ENCODE data around the gene ZNF783. TPM values are rescaled to one million over a fixed set of nuclear protein-coding genes. Genes with fewer than 3 reads are reported as not detected.

The ZNF783 gene
- total RNA-seq, 4 donors from 2014 or later, result 9.1 to 30.3 (median 11.9) TPM

- TF ChIP-seq CTCF (IDR thresholded peaks at IDR 0.05; ENCODE audit: low read depth), result no peak
These were observed 32.5 kb upstream of the ZNF783 start for GRCh38 chr7:149229526-149229925.

DNA sequence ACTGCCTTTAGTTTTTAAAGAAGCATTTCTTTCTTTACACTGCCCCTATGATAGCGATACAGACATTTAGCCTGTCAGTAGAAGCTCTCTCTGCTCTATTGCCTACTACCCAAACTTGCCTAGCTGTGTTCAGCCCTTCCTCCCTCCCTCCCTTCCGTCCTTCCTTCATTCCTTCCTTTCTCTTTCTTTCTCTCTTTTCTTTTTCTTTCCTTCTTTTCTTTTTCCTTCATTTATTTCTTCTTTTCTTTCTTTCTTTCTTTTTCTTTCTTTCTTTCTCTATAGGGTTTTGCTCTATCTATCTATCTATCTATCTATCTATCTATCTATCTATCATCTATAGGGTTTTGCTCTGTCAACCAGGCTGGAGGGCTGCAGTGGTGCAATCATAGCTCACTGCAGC lies 29.6 kb upstream of the ZNF783 start:
- no peak for TF ChIP-seq CTCF (IDR thresholded peaks at IDR 0.05; ENCODE audit: low read depth)

DNA sequence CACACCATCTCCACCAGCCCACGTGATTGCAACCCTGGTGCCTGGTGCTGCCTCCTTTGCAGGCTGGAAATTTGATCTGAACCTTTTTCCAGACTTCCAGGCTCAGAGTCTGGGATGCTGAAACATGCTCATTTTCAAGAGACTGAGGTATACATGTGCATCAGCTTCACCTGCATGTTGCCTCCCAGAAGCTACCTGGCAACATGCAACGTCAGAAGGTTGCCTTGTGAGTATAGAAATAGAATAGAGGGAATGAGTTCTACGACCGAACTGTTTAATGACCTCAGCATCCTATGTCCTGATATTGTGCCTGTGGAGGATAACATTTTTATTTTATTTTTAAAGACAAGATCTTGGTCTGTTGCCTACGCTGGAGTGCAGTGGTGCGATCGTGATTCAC lies 24.5 kb upstream of the ZNF783 start:
- TF ChIP-seq CTCF (IDR thresholded peaks at IDR 0.05; ENCODE audit: low read depth), result no peak

DNA sequence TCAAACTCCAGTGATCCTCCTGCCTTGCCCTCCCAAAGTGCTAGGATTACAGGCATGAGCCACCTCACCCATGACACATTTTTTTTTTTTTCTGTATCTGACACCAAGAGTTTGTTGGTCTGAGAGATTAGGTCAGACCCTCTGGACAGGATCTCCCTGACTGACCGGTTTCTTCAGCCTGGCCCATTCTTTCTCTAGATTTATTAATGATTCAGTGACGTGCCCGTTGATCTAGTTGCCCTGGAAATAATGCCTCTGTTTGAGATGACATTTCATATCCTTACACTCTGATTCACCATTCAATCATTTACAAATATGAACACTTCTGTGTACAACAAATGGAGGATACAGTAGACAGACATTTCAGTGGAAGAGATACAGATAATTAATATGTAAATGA lies 23.9 kb upstream of the ZNF783 start:
- TF ChIP-seq CTCF (IDR thresholded peaks at IDR 0.05; ENCODE audit: low read depth), result no peak

DNA sequence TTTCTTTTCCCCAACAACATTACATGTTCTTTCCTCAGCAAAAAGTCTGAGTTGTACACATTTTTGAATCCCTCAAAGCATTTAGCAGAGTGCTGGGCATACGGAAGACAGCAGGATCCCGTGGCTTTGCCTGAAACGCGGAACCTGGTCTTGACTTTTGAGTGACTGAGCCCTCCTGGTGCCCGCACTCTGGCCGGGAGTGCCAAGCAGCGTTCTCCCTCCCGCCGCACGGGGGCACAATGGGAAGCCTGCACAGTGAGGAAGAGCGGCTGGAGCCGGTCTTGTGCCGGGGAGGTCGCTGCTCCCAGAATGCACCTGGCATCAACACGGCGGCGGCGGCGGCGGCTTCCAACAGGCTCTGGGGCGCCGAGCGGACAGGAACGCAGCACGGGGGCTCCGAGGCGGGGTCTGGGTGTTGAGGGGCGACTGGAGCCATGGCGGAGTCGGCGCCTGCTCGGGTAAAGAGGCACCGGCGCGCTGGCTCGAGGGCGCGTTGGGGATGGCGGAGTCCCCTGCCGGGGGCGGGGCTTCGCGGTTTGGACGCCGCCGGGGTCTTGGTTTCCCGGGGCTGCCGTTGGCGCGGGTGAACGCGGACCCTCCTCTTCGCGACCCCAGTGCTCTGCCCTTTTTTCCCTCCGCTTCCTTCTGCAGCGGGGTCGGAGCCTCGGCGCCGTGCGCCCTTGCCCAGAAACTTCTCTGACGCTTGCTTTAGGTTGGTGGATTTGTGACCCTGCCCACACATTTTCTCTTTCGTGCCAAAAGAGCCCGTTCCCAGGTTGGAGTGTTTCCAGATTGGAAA lies 22.5 kb upstream of the ZNF783 start, which contains the start of gene ZNF212:
Gene ZNF212 (plus strand): TSS at position 307 of the 799 bp plus-strand sequence. CDS start 128 bp downstream, at position 435.
- TF ChIP-seq CTCF (IDR thresholded peaks at IDR 0.05; ENCODE audit: low read depth), result no peak

GRCh38 chr7:149240637-149241036 lies 21.4 kb upstream of the ZNF783 start:
- no peak for TF ChIP-seq CTCF (IDR thresholded peaks at IDR 0.05; ENCODE audit: low read depth)

- no peak for TF ChIP-seq CTCF (IDR thresholded peaks at IDR 0.05; ENCODE audit: low read depth)
These were observed 20.3 kb upstream of the ZNF783 start for GRCh38 chr7:149241696-149242095.

Data from subcutaneous adipose tissue (tissue), 4 donors.